ENCODE data around the gene KATNAL1.

KATNAL1 gene

GRCh38 chr13:30158774-30159445 is 148.4 kb downstream of the KATNAL1 start:
- TF ChIP-seq GATA3 (IDR thresholded peaks at IDR 0.05; ENCODE audit: low read depth, low read length) (no peak), GATA2 (IDR thresholded peaks at IDR 0.05; ENCODE audit: low read depth, low read length) (no peak)

GRCh38 chr13:30157616-30157993 is 149.7 kb downstream of the KATNAL1 start:
- TF ChIP-seq GATA2 (IDR thresholded peaks at IDR 0.05; ENCODE audit: low read depth, low read length): no peak
- no peak for TF ChIP-seq GATA3 (IDR thresholded peaks at IDR 0.05; ENCODE audit: low read depth, low read length)

DNA sequence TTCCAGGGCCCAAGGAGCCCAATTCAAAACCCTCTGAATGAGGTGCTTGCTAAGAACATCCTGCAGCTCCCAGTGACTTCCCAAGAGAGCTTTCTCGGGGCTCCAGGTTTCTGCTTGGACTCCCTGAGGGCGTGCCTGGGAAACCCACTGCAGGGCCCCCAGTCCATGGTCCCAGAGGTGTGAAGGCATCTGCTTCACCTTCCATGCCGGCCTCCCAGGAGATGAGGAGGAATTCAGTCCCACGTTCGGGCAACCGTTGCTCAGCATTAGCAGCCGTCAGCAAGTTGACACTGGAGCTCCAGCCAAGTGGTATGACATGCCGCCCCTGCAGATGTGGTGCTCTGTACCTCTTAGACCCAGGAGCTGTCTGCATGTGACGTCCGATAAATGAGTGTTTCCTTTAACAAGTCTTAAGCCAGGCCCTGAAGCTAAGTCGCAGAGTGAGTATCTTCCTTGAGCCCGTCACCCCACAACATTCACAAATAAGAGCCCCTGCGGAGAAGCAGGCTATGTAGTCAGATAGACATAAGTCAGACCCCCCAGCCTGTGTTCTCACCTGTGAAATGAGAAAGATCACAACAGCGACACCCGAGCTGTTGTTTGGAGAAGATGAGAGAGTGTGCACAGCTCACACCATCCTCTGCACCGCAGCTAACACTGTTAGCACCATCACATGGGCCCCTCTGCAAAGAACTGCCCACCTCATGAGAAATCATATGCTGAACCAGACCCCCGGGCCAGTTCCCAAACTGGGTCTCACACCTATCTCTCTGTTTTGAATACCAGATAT is 150.3 kb downstream of the KATNAL1 start:
- TF ChIP-seq GATA3 (IDR thresholded peaks at IDR 0.05; ENCODE audit: low read depth, low read length) (no peak), GATA2 (IDR thresholded peaks at IDR 0.05; ENCODE audit: low read depth, low read length) (no peak)

DNA sequence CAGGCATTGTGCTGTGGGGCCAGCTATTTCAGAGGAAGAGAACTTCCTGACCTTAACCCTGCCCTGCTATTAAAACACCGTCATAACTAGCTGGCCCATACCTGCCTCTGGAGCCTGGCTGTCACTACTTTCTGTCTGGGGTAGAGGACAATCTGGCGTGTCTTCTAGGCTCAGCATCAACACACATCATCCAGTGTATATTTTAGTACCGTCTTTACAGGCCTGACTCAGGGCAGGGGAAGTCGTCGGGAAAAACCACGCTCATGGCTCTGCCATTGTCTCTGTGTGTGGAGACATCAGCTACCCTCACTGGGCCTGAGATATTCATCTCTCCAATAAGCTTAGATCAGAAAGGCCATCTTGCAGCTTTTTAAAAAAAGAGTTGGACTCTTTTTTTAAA is 151.1 kb downstream of the KATNAL1 start:
- TF ChIP-seq GATA2 (IDR thresholded peaks at IDR 0.05; ENCODE audit: low read depth, low read length) (no peak), GATA3 (IDR thresholded peaks at IDR 0.05; ENCODE audit: low read depth, low read length) (no peak)

DNA sequence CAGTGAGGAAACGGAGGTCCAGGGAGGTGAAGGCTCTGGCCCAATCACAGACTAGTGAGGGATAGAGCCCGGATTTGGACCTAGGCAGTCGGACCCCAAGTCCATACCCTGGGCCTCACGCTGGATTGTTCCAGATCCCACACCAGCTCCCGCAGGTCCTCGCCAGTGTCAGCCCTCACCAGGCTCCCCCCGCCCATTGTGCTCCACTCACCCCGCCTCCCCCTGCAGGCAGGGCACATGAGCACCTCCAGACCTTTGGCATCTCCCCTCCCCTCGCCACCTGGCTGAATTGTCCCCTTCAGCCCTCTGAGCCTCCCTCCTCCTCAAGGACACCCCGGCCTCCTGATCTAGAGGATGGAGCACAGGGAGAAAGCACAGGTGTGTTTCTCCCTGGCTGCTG is 152.4 kb downstream of the KATNAL1 start:
- TF ChIP-seq GATA3 (IDR thresholded peaks at IDR 0.05; ENCODE audit: low read depth, low read length) (no peak), GATA2 (IDR thresholded peaks at IDR 0.05; ENCODE audit: low read depth, low read length) (no peak)

DNA sequence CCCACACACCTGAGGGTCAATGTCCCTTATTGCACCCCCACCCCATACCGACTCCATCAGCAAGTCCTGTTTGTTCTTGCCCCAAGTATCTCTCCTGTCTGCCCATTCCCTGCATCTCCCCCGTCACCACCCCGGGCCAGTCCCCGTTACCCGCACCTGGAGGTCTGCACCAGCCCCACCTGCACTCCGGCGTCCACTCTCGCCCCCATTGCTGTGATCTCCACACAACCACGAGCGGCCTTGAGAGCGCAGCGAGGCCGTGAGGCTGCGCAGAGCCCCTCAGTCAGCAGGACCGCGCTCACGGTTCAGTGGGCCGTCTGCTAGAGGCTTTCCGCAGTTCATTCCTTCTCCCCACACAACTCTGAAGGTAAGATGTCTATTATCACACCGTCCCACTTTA is 152.8 kb downstream of the KATNAL1 start:
- no peak for TF ChIP-seq GATA3 (IDR thresholded peaks at IDR 0.05; ENCODE audit: low read depth, low read length)
- no peak for TF ChIP-seq GATA2 (IDR thresholded peaks at IDR 0.05; ENCODE audit: low read depth, low read length)

DNA sequence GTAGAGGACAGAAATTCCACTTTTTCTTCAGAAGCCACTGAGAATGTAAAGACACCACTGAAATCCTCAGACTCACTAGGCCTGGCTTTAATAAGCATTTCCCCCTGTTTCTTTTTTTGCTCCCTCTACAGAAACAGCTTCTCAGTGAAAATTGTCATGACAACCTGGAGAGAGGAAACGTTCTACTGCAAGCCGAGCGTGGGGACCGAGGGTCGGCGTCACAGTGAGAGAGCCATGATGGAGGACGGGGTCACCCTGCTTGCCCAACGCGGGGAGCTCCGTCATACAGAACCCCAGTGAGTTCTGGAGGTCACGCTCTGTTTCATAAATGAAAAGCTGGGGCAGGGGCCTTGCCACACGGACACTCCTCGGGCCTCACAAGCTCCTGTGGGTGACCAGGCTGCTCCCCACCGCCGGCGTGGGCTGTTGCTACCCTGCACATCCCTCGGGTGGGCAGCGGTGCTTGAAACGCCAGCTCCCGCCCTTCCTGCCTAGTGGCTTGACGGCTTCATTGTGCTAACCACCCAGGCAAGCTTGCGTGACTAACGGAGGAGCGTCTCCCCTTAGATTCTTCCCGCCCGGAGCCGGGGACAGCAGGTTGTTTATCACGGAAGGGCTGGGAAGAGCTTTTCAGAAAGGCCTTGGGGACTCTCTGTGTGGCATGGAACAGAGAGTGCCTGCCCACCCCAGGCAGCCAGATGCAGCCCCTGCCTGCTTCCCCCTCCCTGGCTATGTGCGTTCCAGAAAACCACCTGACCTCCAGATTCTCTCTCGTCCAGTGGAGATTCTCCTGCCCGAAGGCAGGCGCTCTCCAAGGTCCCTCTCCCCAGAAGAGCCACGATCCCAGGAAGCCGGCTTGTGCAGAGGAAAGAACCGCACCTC is 153.6 kb downstream of the KATNAL1 start:
- no peak for TF ChIP-seq GATA3 (IDR thresholded peaks at IDR 0.05; ENCODE audit: low read depth, low read length)
- TF ChIP-seq GATA2 (IDR thresholded peaks at IDR 0.05; ENCODE audit: low read depth, low read length): no peak
